ENCODE measurements around the gene NUAK2.

DNA sequence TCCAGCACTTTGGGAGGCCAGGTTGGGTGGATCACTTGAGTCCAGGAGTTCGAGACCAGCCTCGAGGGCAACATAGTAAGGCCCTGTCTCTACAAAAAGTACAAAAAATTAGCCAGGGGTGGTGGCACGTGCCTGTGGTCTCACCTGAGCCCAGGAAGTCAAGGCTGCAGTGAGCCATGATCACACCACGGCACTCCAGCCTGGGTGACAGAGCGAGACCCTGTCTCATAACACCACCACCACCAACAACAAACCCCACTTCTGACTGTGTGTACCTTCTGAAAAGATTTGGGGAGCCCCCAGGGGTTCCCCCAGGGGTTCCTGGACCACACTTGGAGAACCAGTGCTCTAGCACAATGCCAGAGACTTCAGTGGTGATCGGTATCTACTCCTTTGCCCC is 29.9 kb downstream of the NUAK2 start:
- no peak for TF ChIP-seq EZH2 (IDR thresholded peaks at IDR 0.05; ENCODE audit: insufficient read depth, poor library complexity, severe bottlenecking)
- TF ChIP-seq EZH2phosphoT487 (IDR thresholded peaks at IDR 0.05; ENCODE audit: insufficient read depth, low read depth), result no peak

Data from GM23248 (cell line).